H9 (cell line): Measurements from ENCODE around the gene HDAC7. TPM values are rescaled to one million over a fixed set of nuclear protein-coding genes. Genes with fewer than 3 reads are reported as not detected.

Experiments
- DNase-seq: peaks from one replicate; pipeline ENCODE4 v3.0.0-alpha.2; 2017
- H2AFZ ChIP-seq: one replicate; pipeline ENCODE4 v1.6.1; 2013; ENCODE audit warnings: mild to moderate bottlenecking, low read length, control low read depth, moderate library complexity
- H2AK5ac ChIP-seq: 2 replicates; pipeline ENCODE4 v1.6.1; 2013; ENCODE audit warnings: low read length, control low read depth, mixed read lengths; ENCODE audit not compliant: insufficient read length
- H2BK120ac ChIP-seq: one replicate; pipeline ENCODE4 v1.6.1; 2013; ENCODE audit warnings: low read depth, mild to moderate bottlenecking, low read length, control low read depth, inconsistent platforms; ENCODE audit not compliant: poor library complexity, severe bottlenecking
- H2BK12ac ChIP-seq: 2 replicates; pipeline ENCODE4 v1.6.1; 2013; ENCODE audit warnings: low read length, control low read depth, mixed read lengths, low read depth; ENCODE audit not compliant: insufficient read length
- H2BK15ac ChIP-seq: 2 replicates; pipeline ENCODE4 v1.6.1; 2013; ENCODE audit warnings: low read depth, low read length, control low read depth
- H2BK20ac ChIP-seq: one replicate; pipeline ENCODE4 v1.6.1; 2013; ENCODE audit warnings: low read depth, mild to moderate bottlenecking, low read length, control low read depth, inconsistent platforms; ENCODE audit not compliant: poor library complexity, severe bottlenecking
- H2BK5ac ChIP-seq: 2 replicates; pipeline ENCODE4 v1.6.1; 2013; ENCODE audit warnings: low read length, control low read depth, mixed read lengths; ENCODE audit not compliant: insufficient read length
- H3K14ac ChIP-seq: 2 replicates; pipeline ENCODE4 v1.6.1; 2013; ENCODE audit warnings: low read length, control low read depth; ENCODE audit not compliant: insufficient read depth
- H3K18ac ChIP-seq: 2 replicates; pipeline ENCODE4 v1.6.1; 2013; ENCODE audit warnings: low read depth, mild to moderate bottlenecking, mixed read lengths, low read length, control low read depth; ENCODE audit not compliant: insufficient read length
- H3K23ac ChIP-seq: 2 replicates; pipeline ENCODE4 v1.6.1; 2013; ENCODE audit warnings: low read length, control low read depth, mixed read lengths, low read depth; ENCODE audit not compliant: insufficient read length
- H3K23me2 ChIP-seq: 2 replicates; pipeline ENCODE4 v1.6.1; 2013; ENCODE audit warnings: low read depth, mild to moderate bottlenecking, mixed read lengths, low read length, control low read depth; ENCODE audit not compliant: insufficient read length, poor library complexity, severe bottlenecking
- H3K27ac ChIP-seq: 2 replicates; pipeline ENCODE4 v1.5.1; 2013; ENCODE audit warnings: low read length, control low read depth, mixed read lengths, low read depth; ENCODE audit not compliant: insufficient read length
- H3K27me3 ChIP-seq: 2 replicates; pipeline ENCODE4 v1.6.1; 2013; ENCODE audit warnings: low read length, control low read depth, inconsistent platforms; ENCODE audit not compliant: insufficient read depth
- H3K4ac ChIP-seq: 2 replicates; pipeline ENCODE4 v1.6.1; 2013; ENCODE audit warnings: low read depth, mild to moderate bottlenecking, control low read depth, inconsistent platforms, low read length, moderate library complexity
- H3K4me1 ChIP-seq: 2 replicates; pipeline ENCODE4 v1.6.1; 2013; ENCODE audit warnings: low read length, control low read depth, inconsistent platforms; ENCODE audit not compliant: insufficient read depth
- H3K4me2 ChIP-seq: 2 replicates; pipeline ENCODE4 v1.6.1; 2013; ENCODE audit warnings: low read length, control low read depth, mixed read lengths; ENCODE audit not compliant: insufficient read length, insufficient read depth
- H3K56ac ChIP-seq: 2 replicates; pipeline ENCODE4 v1.6.1; 2013; ENCODE audit warnings: low read depth, mild to moderate bottlenecking, mixed read lengths, low read length, control low read depth; ENCODE audit not compliant: insufficient read length
- H3K79me1 ChIP-seq: 2 replicates; pipeline ENCODE4 v1.6.1; 2013; ENCODE audit warnings: low read depth, mild to moderate bottlenecking, moderate library complexity, low read length, control low read depth, inconsistent platforms; ENCODE audit not compliant: insufficient read depth, poor library complexity, severe bottlenecking
- H3K79me2 ChIP-seq: 2 replicates; pipeline ENCODE4 v1.6.1; 2013; ENCODE audit warnings: low read length, control low read depth, inconsistent platforms; ENCODE audit not compliant: insufficient read depth
- H3K9ac ChIP-seq: 2 replicates; pipeline ENCODE4 v1.6.1; 2013; ENCODE audit warnings: low read length, control low read depth, mixed read lengths; ENCODE audit not compliant: insufficient read length; ENCODE audit errors: extremely low read depth
- H3K9me3 ChIP-seq: one replicate; pipeline ENCODE4 v1.6.1; 2013; ENCODE audit warnings: low read depth, low read length, inconsistent platforms; ENCODE audit not compliant: control insufficient read depth
- H3T11ph ChIP-seq: one replicate; pipeline ENCODE4 v1.6.1; 2013; ENCODE audit warnings: mild to moderate bottlenecking, low read length, control low read depth, inconsistent platforms
- H4K20me1 ChIP-seq: one replicate; pipeline ENCODE4 v1.6.1; 2013; ENCODE audit not compliant: control insufficient read depth, insufficient read length, insufficient read depth
- H4K5ac ChIP-seq: 2 replicates; pipeline ENCODE4 v1.6.1; 2013; ENCODE audit warnings: low read depth, mild to moderate bottlenecking, mixed read lengths, low read length, control low read depth; ENCODE audit not compliant: insufficient read length
- H4K8ac ChIP-seq: replicated peaks from 2 replicates; pipeline ENCODE4 v1.6.1; 2013; ENCODE audit warnings: low read length, control low read depth, mixed read lengths, low read depth; ENCODE audit not compliant: insufficient read length
- H4K91ac ChIP-seq: 2 replicates; pipeline ENCODE4 v1.6.1; 2013; ENCODE audit warnings: low read depth, mild to moderate bottlenecking, moderate library complexity, mixed read lengths, low read length, control low read depth; ENCODE audit not compliant: insufficient read length
- H3K27ac Mint-ChIP-seq, 3 experiments: 2 replicates in 2 of 3; 3 replicates in 1 of 3; pipeline ENCODE4 v1.8.0; 2020 to 2021; ENCODE audit warnings: mixed read lengths in 3 of 3, mild to moderate bottlenecking in 1 of 3, moderate library complexity in 1 of 3
- H3K27me3 Mint-ChIP-seq: 2 replicates; pipeline ENCODE4 v1.8.0; 2021; ENCODE audit warnings: low read depth, mild to moderate bottlenecking, moderate library complexity, mixed read lengths
- H3K36me3 Mint-ChIP-seq, 3 experiments: 2 replicates in 2 of 3; 3 replicates in 1 of 3; pipeline ENCODE4 v1.8.0; 2020 to 2021; ENCODE audit warnings: low read depth in 3 of 3, mixed read lengths in 3 of 3; ENCODE audit not compliant: insufficient read depth in 1 of 3
- H3K4me1 Mint-ChIP-seq, 2 experiments: 2 replicates each; pipeline ENCODE4 v1.8.0; 2020; ENCODE audit warnings: mixed read lengths in 2 of 2
- H3K4me3 Mint-ChIP-seq, 2 experiments: 2 replicates in 1 of 2; 3 replicates in 1 of 2; pipeline ENCODE4 v1.8.0; 2020 to 2021; ENCODE audit warnings: mild to moderate bottlenecking in 2 of 2, mixed read lengths in 2 of 2, moderate library complexity in 1 of 2
- H3K9me3 Mint-ChIP-seq, 2 experiments: 2 replicates in 1 of 2; 3 replicates in 1 of 2; pipeline ENCODE4 v1.8.0; 2020; ENCODE audit warnings: mild to moderate bottlenecking in 2 of 2, mixed read lengths in 2 of 2, moderate library complexity in 1 of 2
- WGBS: extraction: QIAGEN DNeasy Blood & Tissue Kit; methylation state at CpG from one replicate; pipeline ENCODE4 v1.1.7; 2013; ENCODE audit warnings: missing lambda C conversion rate, low lambda C conversion rate, mixed read lengths; ENCODE audit not compliant: insufficient read length; ENCODE audit errors: extremely low coverage; 5-methylcytosine and 5-hydroxymethylcytosine counted together
- total RNA-seq: library from RNA; stranded (reverse); gene quantifications from 2 replicates; pipeline ENCODE4 v1.2.1, GENCODE V29; 2021
- TF ChIP-seq, protein P1 (sequence below): fragments of 200-600 bp; sonication (generic); conservative IDR thresholded peaks from 3 replicates; pipeline ENCODE4 v1.8.0; 2021; ENCODE audit warnings: antibody characterized with exemption, mild to moderate bottlenecking

HDAC7 gene
- total RNA-seq, 1 experiment from 2014 or later: 72.1 TPM

DNA sequence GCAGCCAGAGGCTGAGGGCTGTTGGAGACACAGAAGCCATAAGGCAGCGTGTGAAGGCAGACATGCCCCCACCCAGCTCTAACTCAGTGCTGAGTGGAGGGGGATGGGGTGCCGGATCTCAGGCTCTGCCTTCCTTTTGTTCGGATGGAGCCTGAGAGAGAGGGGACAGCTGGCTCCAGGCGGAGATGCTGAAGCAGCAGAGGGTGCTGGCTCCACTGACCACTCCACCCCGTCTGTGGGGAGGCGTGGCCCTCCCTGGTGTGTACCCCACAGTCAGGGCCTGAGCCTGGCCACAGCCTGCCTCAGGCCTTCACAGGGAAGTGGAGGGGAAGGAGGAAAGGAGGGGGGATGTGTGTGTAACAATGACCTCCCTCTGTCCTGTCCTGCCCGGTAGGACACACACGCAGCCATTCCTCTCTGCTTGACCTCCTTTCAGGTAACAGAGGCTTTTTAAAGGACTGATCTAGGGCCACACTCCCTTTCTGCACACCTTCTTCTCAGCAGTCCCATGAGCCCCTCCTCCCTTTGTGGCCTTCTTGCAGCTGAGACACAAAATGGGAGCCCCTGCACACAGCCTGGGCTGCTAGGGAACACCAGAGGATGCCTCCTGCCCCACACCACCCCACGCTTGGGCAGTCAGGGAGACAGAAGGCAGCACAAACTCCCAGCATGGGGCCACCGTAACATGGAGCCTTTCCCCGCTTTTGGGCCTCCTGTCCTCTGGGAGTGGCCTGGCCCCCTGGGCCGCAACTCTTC lies 84.8 kb downstream of the HDAC7 start:
- Histone ChIP-seq H3K4ac (no peak overlapping the region), H3K14ac (peak overlapping the region; percentile 51), H2BK20ac (no peak overlapping the region), H3K9ac (no peak overlapping the region), H3K23me2 (no peaks in the 10 kb centered on the region), H2AK5ac (no peak overlapping the region), H3K23ac (no peak overlapping the region), H3K79me2 (no peaks in the 10 kb centered on the region), H2BK120ac (no peak overlapping the region), H2AFZ (no peak overlapping the region), H4K20me1 (no peaks in the 10 kb centered on the region), H3T11ph (no peak overlapping the region), H3K27me3 (no peaks in the 10 kb centered on the region), H3K4me1 (peaks cover 3% of the 10 kb centered on the region; the same call in 1 of the 2 replicates), H4K5ac (no peak overlapping the region), H3K18ac (peak overlapping the region; percentile 25), H3K9me3 (no peaks in the 10 kb centered on the region), H2BK15ac (no peak overlapping the region), H3K27ac (no peak overlapping the region), H3K56ac (no peak overlapping the region), H4K91ac (no peak overlapping the region), H4K8ac (no peak overlapping the region), H2BK5ac (no peak overlapping the region), H2BK12ac (no peak overlapping the region), H3K79me1 (no peaks in the 10 kb centered on the region), H3K4me2 (no peak overlapping the region)
- WGBS: no CpG with 5 or more reads among the region's 12 CpGs
- Mint-ChIP-seq H3K36me3 (no peaks in the 10 kb centered on the region), H3K4me1 (peaks cover 18 to 27% of the 10 kb centered on the region in 2 experiments), H3K27me3 (peaks cover 6% of the 10 kb centered on the region), H3K4me3 (no peak overlapping the region; a peak in 1 of 5 replicates), H3K27ac (peak overlapping the region; percentile 57 to 88 (median 63); a peak in 5 of 7 replicates), H3K9me3 (no peaks in the 10 kb centered on the region)
- peak; percentile 66 for DNase-seq
- TF ChIP-seq, protein P1, sequence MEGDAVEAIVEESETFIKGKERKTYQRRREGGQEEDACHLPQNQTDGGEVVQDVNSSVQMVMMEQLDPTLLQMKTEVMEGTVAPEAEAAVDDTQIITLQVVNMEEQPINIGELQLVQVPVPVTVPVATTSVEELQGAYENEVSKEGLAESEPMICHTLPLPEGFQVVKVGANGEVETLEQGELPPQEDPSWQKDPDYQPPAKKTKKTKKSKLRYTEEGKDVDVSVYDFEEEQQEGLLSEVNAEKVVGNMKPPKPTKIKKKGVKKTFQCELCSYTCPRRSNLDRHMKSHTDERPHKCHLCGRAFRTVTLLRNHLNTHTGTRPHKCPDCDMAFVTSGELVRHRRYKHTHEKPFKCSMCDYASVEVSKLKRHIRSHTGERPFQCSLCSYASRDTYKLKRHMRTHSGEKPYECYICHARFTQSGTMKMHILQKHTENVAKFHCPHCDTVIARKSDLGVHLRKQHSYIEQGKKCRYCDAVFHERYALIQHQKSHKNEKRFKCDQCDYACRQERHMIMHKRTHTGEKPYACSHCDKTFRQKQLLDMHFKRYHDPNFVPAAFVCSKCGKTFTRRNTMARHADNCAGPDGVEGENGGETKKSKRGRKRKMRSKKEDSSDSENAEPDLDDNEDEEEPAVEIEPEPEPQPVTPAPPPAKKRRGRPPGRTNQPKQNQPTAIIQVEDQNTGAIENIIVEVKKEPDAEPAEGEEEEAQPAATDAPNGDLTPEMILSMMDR: no peak
